OCI-LY1 (cell line): ENCODE measurements around the gene NIM1K.
"Not testable (repeated sequence)": the region's sequence is repeated elsewhere in the genome, so short reads cannot be mapped to it uniquely, and the experiment has no call there.

Experiments used
- H2AFZ ChIP-seq: fragments of 200-600 bp; sonication (generic), shearing (Covaris generic); 2 replicates; pipeline ENCODE4 v1.6.0; 2014; ENCODE audit warnings: antibody characterized with exemption, mild to moderate bottlenecking, low read length
- H3F3A ChIP-seq: fragments of 200-600 bp; sonication (generic), shearing (Covaris generic); 2 replicates; pipeline ENCODE4 v1.6.0; 2014; ENCODE audit warnings: mild to moderate bottlenecking, antibody characterized with exemption, low read length, moderate library complexity; ENCODE audit not compliant: insufficient read depth
- H3K27ac ChIP-seq: fragments of 200-600 bp; sonication (generic); 2 replicates; pipeline ENCODE4 v1.5.1; 2014; ENCODE audit warnings: low read length, mixed run types, mild to moderate bottlenecking, low read depth; ENCODE audit not compliant: poor library complexity, severe bottlenecking
- H3K27me3 ChIP-seq: fragments of 200-600 bp; sonication (generic); 2 replicates; pipeline ENCODE4 v1.6.0; 2014; ENCODE audit warnings: antibody characterized with exemption, mild to moderate bottlenecking, low read length, moderate library complexity; ENCODE audit not compliant: insufficient read depth
- H3K36me3 ChIP-seq: fragments of 200-600 bp; sonication (generic); 2 replicates; pipeline ENCODE4 v1.6.1; 2014; ENCODE audit warnings: mild to moderate bottlenecking, antibody characterized with exemption, low read length, moderate library complexity, mixed read lengths; ENCODE audit not compliant: insufficient read depth
- H3K4me1 ChIP-seq: fragments of 200-600 bp; sonication (generic); 2 replicates; pipeline ENCODE4 v1.5.1; 2014; ENCODE audit warnings: mild to moderate bottlenecking, low read length, moderate library complexity; ENCODE audit not compliant: insufficient read depth, severe bottlenecking
- H3K4me2 ChIP-seq: fragments of 200-600 bp; sonication (generic), shearing (Covaris generic); 2 replicates; pipeline ENCODE4 v1.6.1; 2014; ENCODE audit warnings: low read length
- H3K4me3 ChIP-seq: fragments of 200-600 bp; sonication (generic); 2 replicates; pipeline ENCODE4 v1.5.1; 2014; ENCODE audit warnings: low read length, low read depth, mild to moderate bottlenecking, mixed read lengths; ENCODE audit not compliant: poor library complexity, severe bottlenecking
- H3K79me2 ChIP-seq: fragments of 200-600 bp; shearing (Covaris generic); 2 replicates; pipeline ENCODE4 v1.6.1; 2016; ENCODE audit warnings: mixed run types, low read length, mixed read lengths; ENCODE audit not compliant: insufficient read depth
- H3K9ac ChIP-seq: fragments of 200-600 bp; sonication (generic), shearing (Covaris generic); 2 replicates; pipeline ENCODE4 v1.6.1; 2014; ENCODE audit warnings: mild to moderate bottlenecking, low read length, mixed read lengths
- H3K9me2 ChIP-seq: fragments of 200-600 bp; sonication (generic), shearing (Covaris generic); 2 replicates; pipeline ENCODE4 v1.6.1; 2014; ENCODE audit warnings: low read depth, mild to moderate bottlenecking, low read length, mixed read lengths
- H3K9me3 ChIP-seq: fragments of 200-600 bp; shearing (Covaris generic); 2 replicates; pipeline ENCODE4 v1.6.1; 2014; ENCODE audit warnings: low read length, mixed read lengths
- H4K20me1 ChIP-seq: fragments of 200-600 bp; sonication (generic), shearing (Covaris generic); 2 replicates; pipeline ENCODE4 v1.6.0; 2016; ENCODE audit warnings: mild to moderate bottlenecking, low read length; ENCODE audit not compliant: insufficient read depth
- EZH2 ChIP-seq: fragments of 200-600 bp; sonication (generic), shearing (Covaris generic); IDR thresholded peaks from 2 replicates; pipeline ENCODE4 v1.8.0; 2017; ENCODE audit warnings: borderline replicate concordance, mixed run types, mild to moderate bottlenecking, antibody characterized with exemption, low read length, moderate library complexity, mixed read lengths
- TF ChIP-seq, protein P1 (sequence below): fragments of 200-600 bp; sonication (generic), shearing (Covaris generic); IDR thresholded peaks from 2 replicates; pipeline ENCODE4 v1.5.1; 2017; ENCODE audit warnings: mild to moderate bottlenecking, antibody characterized with exemption, low read length, moderate library complexity, mixed read lengths

Gene NIM1K

GRCh38 chr5:43195670-43196265 is 3.7 kb downstream of the NIM1K start:
- H3K4me2 ChIP-seq = no peak overlapping the region
- no peaks in the 10 kb centered on the region for H4K20me1 ChIP-seq
- TF ChIP-seq, protein P1, sequence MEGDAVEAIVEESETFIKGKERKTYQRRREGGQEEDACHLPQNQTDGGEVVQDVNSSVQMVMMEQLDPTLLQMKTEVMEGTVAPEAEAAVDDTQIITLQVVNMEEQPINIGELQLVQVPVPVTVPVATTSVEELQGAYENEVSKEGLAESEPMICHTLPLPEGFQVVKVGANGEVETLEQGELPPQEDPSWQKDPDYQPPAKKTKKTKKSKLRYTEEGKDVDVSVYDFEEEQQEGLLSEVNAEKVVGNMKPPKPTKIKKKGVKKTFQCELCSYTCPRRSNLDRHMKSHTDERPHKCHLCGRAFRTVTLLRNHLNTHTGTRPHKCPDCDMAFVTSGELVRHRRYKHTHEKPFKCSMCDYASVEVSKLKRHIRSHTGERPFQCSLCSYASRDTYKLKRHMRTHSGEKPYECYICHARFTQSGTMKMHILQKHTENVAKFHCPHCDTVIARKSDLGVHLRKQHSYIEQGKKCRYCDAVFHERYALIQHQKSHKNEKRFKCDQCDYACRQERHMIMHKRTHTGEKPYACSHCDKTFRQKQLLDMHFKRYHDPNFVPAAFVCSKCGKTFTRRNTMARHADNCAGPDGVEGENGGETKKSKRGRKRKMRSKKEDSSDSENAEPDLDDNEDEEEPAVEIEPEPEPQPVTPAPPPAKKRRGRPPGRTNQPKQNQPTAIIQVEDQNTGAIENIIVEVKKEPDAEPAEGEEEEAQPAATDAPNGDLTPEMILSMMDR = no peak
- TF ChIP-seq EZH2 = no peak
- no peak overlapping the region for H3K9ac ChIP-seq
- no peaks in the 10 kb centered on the region for H3K9me2 ChIP-seq
- H3K4me1 ChIP-seq = peaks cover 10% of the 10 kb centered on the region
- H3K4me3 ChIP-seq = no peak overlapping the region
- H3F3A ChIP-seq = no peaks in the 10 kb centered on the region
- no peaks in the 10 kb centered on the region for H3K36me3 ChIP-seq
- no peaks in the 10 kb centered on the region; the same call in 1 of the 2 replicates for H3K27me3 ChIP-seq
- no peak overlapping the region for H3K27ac ChIP-seq
- no peaks in the 10 kb centered on the region for H3K79me2 ChIP-seq
- H3K9me3 ChIP-seq = no peaks in the 10 kb centered on the region
- H2AFZ ChIP-seq = no peak overlapping the region

DNA sequence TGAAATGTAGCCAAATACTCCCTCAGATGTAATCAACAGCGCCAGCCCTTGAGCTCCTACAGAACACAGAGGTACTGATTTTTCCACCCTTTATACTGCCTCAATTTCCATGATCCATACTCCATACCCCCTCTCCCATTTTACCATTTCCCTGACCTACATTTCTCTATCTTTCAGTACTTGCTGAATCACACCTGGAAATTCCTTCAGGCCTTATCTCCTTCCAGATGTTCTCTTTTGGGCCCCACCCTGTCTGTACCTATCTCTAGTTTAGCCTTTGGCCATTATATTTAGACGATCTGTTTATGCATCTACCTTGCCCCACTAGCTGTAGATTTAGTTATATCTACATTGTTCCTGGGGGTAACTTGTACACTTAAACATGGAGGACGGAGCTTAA is 5.5 kb downstream of the NIM1K start:
- Histone ChIP-seq H3K9me2 (no peaks in the 10 kb centered on the region), H3K27me3 (no peaks in the 10 kb centered on the region), H3K4me2 (no peak overlapping the region), H3K9me3 (no peaks in the 10 kb centered on the region), H3K4me1 (peaks cover under 1% of the 10 kb centered on the region), H3K36me3 (no peaks in the 10 kb centered on the region), H2AFZ (no peak overlapping the region), H3K4me3 (no peak overlapping the region), H3K9ac (no peak overlapping the region), H3K27ac (no peak overlapping the region), H3K79me2 (no peaks in the 10 kb centered on the region), H4K20me1 (no peaks in the 10 kb centered on the region), H3F3A (no peaks in the 10 kb centered on the region)
- TF ChIP-seq EZH2 = no peak
- TF ChIP-seq, protein P1 = no peak

DNA sequence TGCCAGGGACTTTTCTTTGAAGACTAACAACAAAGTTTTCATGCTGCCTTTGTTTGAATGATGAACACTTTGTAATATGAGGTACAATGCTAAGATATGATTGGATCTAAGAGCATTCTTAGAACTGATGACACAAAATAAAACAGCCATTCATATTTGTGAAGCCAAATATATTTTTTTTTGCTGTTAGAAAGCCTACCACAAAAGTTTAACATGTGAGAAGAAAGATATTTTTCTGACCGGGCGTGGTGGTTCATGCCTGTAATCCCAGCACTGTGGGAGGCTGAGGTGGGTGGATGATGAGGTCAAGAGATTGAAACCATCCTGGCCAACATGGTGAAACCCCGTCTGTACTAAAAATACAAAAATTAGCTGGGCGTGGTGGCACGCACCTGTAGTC is 9.4 kb downstream of the NIM1K start:
- not testable (repeated sequence) for H3K27ac ChIP-seq, H3K9me2 ChIP-seq, H3F3A ChIP-seq, H3K27me3 ChIP-seq, H3K9me3 ChIP-seq, H3K9ac ChIP-seq, H2AFZ ChIP-seq, H3K4me3 ChIP-seq, H3K4me1 ChIP-seq, H4K20me1 ChIP-seq, H3K79me2 ChIP-seq, H3K36me3 ChIP-seq, H3K4me2 ChIP-seq

- Histone ChIP-seq H3K27ac (no peak overlapping the region), H2AFZ (no peak overlapping the region), H3K4me2 (no peak overlapping the region), H3K4me3 (no peak overlapping the region), H3K4me1 (no peaks in the 10 kb centered on the region), H3K36me3 (no peaks in the 10 kb centered on the region), H3K9me3 (no peaks in the 10 kb centered on the region), H4K20me1 (no peaks in the 10 kb centered on the region), H3F3A (no peaks in the 10 kb centered on the region), H3K9ac (no peak overlapping the region), H3K27me3 (no peaks in the 10 kb centered on the region), H3K9me2 (no peaks in the 10 kb centered on the region), H3K79me2 (no peaks in the 10 kb centered on the region)
- no peak for TF ChIP-seq EZH2
- TF ChIP-seq, protein P1 = no peak
Measured at GRCh38 chr5:43202380-43202779, 10.4 kb downstream of the NIM1K start.
